ENCODE results near the gene ACAP1. TPM values are rescaled to one million over a fixed set of nuclear protein-coding genes. Genes with fewer than 3 reads are reported as not detected.

Gene ACAP1
- total RNA-seq, 1 experiment from 2014 or later = 8.8 TPM

- H3K9me3 ChIP-seq (ENCODE audit: control insufficient read depth in 1 of 2, insufficient read depth in 1 of 2, low read depth in 1 of 2, low read length in 2 of 2) = no peaks in the 10 kb centered on the region
- no peak for TF ChIP-seq EZH2 (IDR thresholded peaks at IDR 0.05)
- no peak for TF ChIP-seq FOSL1 (IDR thresholded peaks at IDR 0.05; ENCODE audit: low read depth)
- no peak for TF ChIP-seq ZFX (IDR thresholded peaks at IDR 0.05)
- no peak for TF ChIP-seq MAX (IDR thresholded peaks at IDR 0.05)
- DNase-seq (ENCODE audit: low read depth, low spot score) = no peak
- no peak within 1 kb of the TSS for H2AFZ ChIP-seq (ENCODE audit: low read depth, low read length, poor library complexity, severe bottlenecking)
- H3K4me2 ChIP-seq (ENCODE audit: low read length) = peak within 1 kb of the TSS; percentile 60
- no peak within 1 kb of the TSS for H3K4me3 ChIP-seq (replicated peaks in 1 of 2; ENCODE audit: low read depth in 1 of 2, low read length in 2 of 2)
- intact Hi-C loops (cut with micrococcal nuclease) = loop anchor here (5.0 kb wide), 1 partner anchor 37 kb away; the partner anchor contains the start of gene PLSCR3
- ChIA-PET CTCF (interaction anchor here (1.0 to 2.9 kb wide), 7 partner anchors 10 to 206 kb away, joined by 3 to 21 read pairs (median 7); partner anchors contain the start of genes SENP3, TMEM102 and TMEM256), RAD21 (ENCODE audit: low non-redundant PET in 1 of 2, low total read pairs in 2 of 2, uncharacterized antibody in 2 of 2, unreplicated experiment in 2 of 2) (interaction anchor here in 1 of 2 experiments (2.0 kb wide), 1 partner anchor 81 kb away, joined by 6 read pairs; the partner anchor contains the start of gene TMEM102), POLR2A (interaction anchor here (0.9 kb wide), 1 partner anchor 129 kb away, joined by 3 read pairs; the partner anchor contains the start of gene POLR2A)
- no peaks in the 10 kb centered on the region for H4K20me1 ChIP-seq (ENCODE audit: insufficient read depth)
- H3K4me1 ChIP-seq (ENCODE audit: control insufficient read depth in 1 of 2, insufficient read depth in 2 of 2, low read length in 2 of 2) = peaks cover 23 to 58% of the 10 kb centered on the region in 2 experiments
- no peaks in the 10 kb centered on the region for H3K27me3 ChIP-seq (ENCODE audit: insufficient read depth, low read length)
- no peak within 1 kb of the TSS for H3K9ac ChIP-seq (ENCODE audit: low read length)
- H3K36me3 ChIP-seq (ENCODE audit: control insufficient read depth in 1 of 2, insufficient read depth in 2 of 2, low read length in 2 of 2) = no peaks in the 10 kb centered on the region
- H3K27ac ChIP-seq (ENCODE audit: low read depth, low read length) = peak within 1 kb of the TSS; percentile 17; the same call in 1 of the 2 replicates
- BruUV-seq (replicated peaks) = no TSS peak
- H3K9me2 ChIP-seq (ENCODE audit: insufficient read depth) = no peaks in the 10 kb centered on the region
- no peak for ATAC-seq
- peaks cover 18% of the 10 kb centered on the region for H3K79me2 ChIP-seq (ENCODE audit: insufficient read depth, low read length)
Observed at GRCh38 chr17:7355053-7355452, 18.7 kb downstream of the ACAP1 start, which contains the start of gene TMEM95. Gene TMEM95, plus strand, starts transcription at chr17:7355156. Its CDS starts 49 bp downstream, at chr17:7355205.

GRCh38 chr17:7355573-7355972 lies 19.2 kb downstream of the ACAP1 start:
- Histone ChIP-seq H3K9me2 (ENCODE audit: insufficient read depth) (no peaks in the 10 kb centered on the region), H3K27ac (ENCODE audit: low read depth, low read length) (no peak overlapping the region), H3K27me3 (ENCODE audit: insufficient read depth, low read length) (no peaks in the 10 kb centered on the region), H3K4me2 (ENCODE audit: low read length) (peak overlapping the region; percentile 60), H3K9ac (ENCODE audit: low read length) (no peak overlapping the region), H4K20me1 (ENCODE audit: insufficient read depth) (no peaks in the 10 kb centered on the region), H3K9me3 (ENCODE audit: control insufficient read depth in 1 of 2, insufficient read depth in 1 of 2, low read depth in 1 of 2, low read length in 2 of 2) (no peaks in the 10 kb centered on the region), H3K79me2 (ENCODE audit: insufficient read depth, low read length) (peaks cover 15% of the 10 kb centered on the region), H3K36me3 (ENCODE audit: control insufficient read depth in 1 of 2, insufficient read depth in 2 of 2, low read length in 2 of 2) (no peaks in the 10 kb centered on the region), H3K4me3 (replicated peaks in 1 of 2; ENCODE audit: low read depth in 1 of 2, low read length in 2 of 2) (no peak overlapping the region), H2AFZ (ENCODE audit: low read depth, low read length, poor library complexity, severe bottlenecking) (no peak overlapping the region), H3K4me1 (ENCODE audit: control insufficient read depth in 1 of 2, insufficient read depth in 2 of 2, low read length in 2 of 2) (peaks cover 23 to 55% of the 10 kb centered on the region in 2 experiments)
- no peak for TF ChIP-seq MAX (IDR thresholded peaks at IDR 0.05)
- TF ChIP-seq SP1 (IDR thresholded peaks at IDR 0.05; ENCODE audit: low read depth) = no peak
- no peak for TF ChIP-seq ZNF274 (IDR thresholded peaks at IDR 0.05; ENCODE audit: low read depth, low read length)
- no peak for TF ChIP-seq ELF1 (IDR thresholded peaks at IDR 0.05; ENCODE audit: borderline replicate concordance, low read depth)
- no peak for TF ChIP-seq SIN3A (IDR thresholded peaks at IDR 0.05; ENCODE audit: low read depth)
- no peak for TF ChIP-seq ZFX (IDR thresholded peaks at IDR 0.05)
- TF ChIP-seq FOSL1 (IDR thresholded peaks at IDR 0.05; ENCODE audit: low read depth) = no peak
- TF ChIP-seq POLR2A (IDR thresholded peaks at IDR 0.05; ENCODE audit: borderline replicate concordance, extremely low read depth, insufficient read depth, insufficient read length) = no peak
- intact Hi-C loops (cut with micrococcal nuclease) = loop anchor here (5.0 kb wide), 1 partner anchor 37 kb away; the partner anchor contains the start of gene PLSCR3
- DNase-seq (ENCODE audit: low read depth, low spot score) = no peak
- POLR2A ChIA-PET = interaction anchor here (0.9 kb wide), 1 partner anchor 129 kb away, joined by 3 read pairs; the partner anchor contains the start of gene POLR2A
- RAD21 ChIA-PET (ENCODE audit: low non-redundant PET in 1 of 2, low total read pairs in 2 of 2, uncharacterized antibody in 2 of 2, unreplicated experiment in 2 of 2) = interaction anchor here in 1 of 2 experiments (0.7 to 2.0 kb wide), 3 partner anchors 48 to 205 kb away, joined by 3 to 6 read pairs (median 4); partner anchors contain the start of genes TMEM102 and TMEM256
- no TSS peak for BruUV-seq (replicated peaks)
- CTCF ChIA-PET = interaction anchor here (0.7 to 2.9 kb wide), 12 partner anchors 11 to 633 kb away, joined by 3 to 21 read pairs (median 4); partner anchors contain the start of genes NEURL4, SENP3, TMEM102 and TMEM256
- ATAC-seq = no peak

Data from HCT116 (cell line).